HG03521 (cell line): Measurements from ENCODE around the gene MBOAT1.
"Not testable (repeated sequence)": the region's sequence is repeated elsewhere in the genome, so short reads cannot be mapped to it uniquely, and the experiment has no call there.

Source experiments
- ATAC-seq: cut with Tn5 transposase; IDR thresholded peaks from one replicate; pipeline ENCODE4 v1.9.1; 2021; ENCODE audit warnings: mild to moderate bottlenecking, moderate library complexity; ENCODE audit not compliant: unreplicated experiment

MBOAT1 gene

DNA sequence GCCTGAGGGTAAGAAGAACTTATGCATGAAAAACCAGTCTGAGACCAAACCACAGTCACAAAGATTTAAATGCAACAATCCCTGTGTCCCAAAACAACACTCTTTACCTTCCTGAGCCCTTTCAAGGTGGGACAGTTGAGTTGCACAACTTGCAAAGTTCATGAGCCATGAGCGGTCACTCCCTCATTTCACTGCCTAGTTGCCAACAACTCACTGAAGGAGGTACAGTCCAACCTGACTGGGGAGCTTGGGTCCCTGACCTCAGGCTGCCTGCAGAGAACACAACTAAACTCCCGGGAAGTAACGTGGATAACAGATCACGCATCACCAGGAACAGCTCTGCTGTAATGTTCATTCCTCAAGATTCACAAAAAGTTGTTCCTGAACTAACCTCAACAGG is 69.4 kb downstream of the MBOAT1 start:
- ATAC-seq = no peak

GRCh38 chr6:20141931-20142330 is 70.3 kb downstream of the MBOAT1 start:
- no peak for ATAC-seq

- ATAC-seq = not testable (repeated sequence)
These were observed 72.9 kb downstream of the MBOAT1 start for GRCh38 chr6:20139127-20139963.

DNA sequence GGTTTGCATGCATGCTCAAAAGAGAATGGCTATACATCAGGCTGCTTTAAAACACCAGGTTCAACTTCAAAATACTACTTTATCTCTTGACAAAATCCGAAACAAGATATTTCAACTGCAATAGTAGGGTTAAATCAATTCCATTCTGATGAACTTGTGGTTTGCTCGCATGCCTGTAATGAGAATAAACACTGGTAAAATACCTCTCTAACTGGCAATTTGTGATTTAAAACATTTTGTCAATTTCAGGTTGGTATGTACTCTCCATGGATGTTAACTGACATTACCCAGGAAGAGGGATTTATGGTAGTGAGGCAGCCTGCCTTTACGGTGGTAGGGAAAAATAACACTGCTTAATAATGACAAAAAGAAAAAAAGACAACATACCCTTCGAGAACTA is 74.4 kb downstream of the MBOAT1 start:
- no peak for ATAC-seq

DNA sequence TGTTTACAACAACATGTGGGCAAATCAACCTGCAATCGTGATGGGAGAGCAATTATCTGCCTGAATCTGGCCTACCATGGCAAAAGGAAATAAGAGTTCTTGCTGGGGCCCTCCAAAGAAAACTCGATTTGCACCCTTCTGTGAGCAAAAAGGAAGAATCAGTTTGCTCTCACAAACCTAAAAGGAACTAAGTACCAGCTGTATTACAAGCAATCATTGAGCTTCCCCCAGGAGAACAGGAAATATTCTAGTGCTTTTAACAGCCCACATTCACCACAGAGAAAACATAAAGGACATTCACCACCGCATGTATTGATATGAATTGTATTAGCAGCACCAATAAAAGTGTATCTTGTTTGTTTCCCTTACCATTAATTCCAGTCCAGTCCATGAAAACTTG is 75.0 kb downstream of the MBOAT1 start:
- no peak for ATAC-seq

DNA sequence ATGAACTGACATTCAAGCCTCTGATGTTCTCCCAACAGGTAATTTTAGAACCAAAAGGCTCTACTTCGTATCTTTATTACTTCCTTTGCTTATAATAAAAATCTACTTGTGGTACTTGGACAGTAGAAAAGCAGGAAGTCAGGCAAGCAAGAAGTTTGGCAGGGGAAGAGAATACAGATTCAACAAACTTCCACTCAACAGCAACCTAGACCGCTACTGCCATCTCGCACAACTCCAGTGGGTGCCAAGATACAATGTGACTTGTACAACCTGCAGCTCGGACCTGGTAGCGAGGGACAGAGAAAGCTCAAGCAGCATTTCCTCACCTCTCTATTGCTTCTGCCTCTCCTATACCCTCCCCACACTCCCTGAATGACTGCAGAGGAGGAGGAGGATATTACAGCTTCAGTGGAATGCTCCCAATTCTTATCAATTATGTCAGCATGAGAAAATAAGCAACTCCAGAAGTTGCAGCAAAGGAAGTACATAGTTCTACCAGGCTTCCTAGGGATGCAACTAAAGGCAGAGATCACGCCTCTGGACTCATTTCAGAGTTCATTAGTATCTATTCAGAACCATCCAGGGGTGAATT is 76.5 kb downstream of the MBOAT1 start:
- no peak for ATAC-seq

DNA sequence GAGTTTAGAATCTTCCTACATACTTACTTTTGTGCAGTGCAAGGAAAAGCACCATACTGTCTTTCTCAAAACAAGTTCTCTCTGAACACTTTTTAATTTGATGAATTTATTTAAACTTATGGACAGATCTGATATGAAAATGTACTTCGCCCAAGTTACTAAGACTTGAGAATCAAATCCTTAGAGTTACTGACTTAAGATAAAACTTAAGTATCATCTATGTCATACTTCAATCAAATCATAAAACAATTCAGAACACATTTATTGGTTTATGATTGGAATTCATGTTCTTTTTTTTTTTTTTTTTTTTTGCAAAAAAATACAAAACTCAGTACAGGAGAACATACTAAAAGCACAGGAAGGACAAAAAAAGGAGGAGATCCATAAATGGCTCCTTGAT is 77.7 kb downstream of the MBOAT1 start:
- ATAC-seq = no peak

- ATAC-seq = no peak
These were observed 82.8 kb downstream of the MBOAT1 start for GRCh38 chr6:20129290-20130088.

DNA sequence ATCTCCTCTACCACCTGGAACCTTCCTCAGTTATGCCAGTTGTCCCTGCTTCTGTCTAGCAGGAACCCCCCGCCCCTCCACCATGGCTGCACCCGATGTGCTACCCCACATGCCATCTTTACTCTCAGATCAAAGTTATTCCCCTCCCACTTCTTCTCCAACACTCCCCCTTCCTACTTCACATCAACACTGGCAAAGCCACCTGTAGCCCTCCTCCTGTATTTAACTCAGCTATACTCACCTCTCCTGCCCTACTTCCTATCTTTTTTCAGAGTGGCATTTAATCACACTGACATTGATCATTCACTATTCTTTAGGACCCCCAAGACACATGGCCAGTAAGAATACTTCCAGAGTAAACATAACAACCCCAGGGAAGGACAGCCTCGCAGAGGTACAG is 84.3 kb downstream of the MBOAT1 start:
- no peak for ATAC-seq

GRCh38 chr6:20126789-20127653 is 85.2 kb downstream of the MBOAT1 start:
- ATAC-seq = peak; percentile 76

DNA sequence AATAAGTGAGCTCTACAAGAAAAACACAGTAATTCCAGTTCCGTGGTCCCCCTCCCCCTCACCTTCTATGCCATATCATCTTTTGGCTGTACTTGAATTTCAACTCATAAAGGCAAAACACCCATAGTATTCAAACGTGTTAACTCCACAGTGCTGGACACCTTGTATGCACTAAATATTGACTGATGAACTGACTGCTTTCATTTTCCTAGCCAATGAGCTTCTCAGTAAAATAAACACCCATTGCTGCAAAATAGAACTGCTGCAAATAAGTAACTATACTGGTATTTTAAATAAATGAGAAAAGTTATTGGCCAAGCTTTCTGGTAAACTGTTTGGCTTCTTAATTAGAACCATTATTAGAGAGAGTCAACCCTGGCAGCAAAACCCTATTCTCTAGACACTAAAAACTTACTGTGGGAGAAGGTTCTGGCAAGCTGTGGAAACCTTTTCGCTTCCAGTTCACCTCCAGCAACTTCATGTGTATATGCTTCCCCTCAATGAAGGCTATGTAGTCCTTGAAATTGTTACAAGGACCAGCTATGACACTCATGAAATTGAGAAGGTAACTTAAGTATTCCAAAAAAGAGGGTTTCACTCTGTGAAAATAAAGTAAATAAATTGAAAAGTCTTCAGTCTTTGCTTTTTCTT is 86.0 kb downstream of the MBOAT1 start:
- no peak for ATAC-seq

DNA sequence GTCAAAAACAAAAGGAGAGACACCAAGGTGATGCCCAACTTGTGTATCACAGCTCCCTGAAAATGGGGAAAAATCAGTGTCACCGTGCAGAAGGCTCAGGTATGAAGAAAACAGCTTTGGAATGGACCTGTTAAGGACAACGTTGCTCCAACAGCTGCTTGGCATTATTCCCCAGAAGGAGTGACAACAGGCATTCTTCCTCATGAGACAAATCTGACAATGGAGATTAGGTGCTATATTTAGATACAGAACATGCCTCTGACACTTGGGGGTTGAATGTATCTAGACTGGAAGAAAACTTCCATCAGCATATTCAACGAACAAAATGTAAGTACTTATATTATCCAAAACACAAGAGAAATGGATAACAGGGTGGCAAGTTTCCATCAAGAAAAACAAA is 87.7 kb downstream of the MBOAT1 start:
- ATAC-seq = no peak

DNA sequence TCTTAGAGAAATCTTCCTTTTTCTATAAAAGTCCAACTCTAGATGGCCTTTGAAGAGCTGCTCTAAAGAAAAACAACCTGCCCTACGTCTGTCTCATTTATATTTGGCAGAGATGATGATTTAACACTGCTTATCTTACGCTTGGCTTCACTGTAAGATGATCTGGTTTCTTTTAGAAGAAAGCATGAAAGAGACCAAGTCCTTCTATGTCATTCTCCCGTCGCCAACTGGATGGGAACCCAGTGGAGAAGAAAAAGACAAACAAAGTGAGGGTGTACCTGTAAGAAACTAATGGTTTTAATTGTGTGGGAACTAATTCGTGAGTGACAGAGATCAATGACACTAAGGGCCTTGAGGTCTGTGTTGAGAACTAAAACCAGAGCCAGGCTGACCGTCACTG is 92.8 kb downstream of the MBOAT1 start:
- no peak for ATAC-seq

DNA sequence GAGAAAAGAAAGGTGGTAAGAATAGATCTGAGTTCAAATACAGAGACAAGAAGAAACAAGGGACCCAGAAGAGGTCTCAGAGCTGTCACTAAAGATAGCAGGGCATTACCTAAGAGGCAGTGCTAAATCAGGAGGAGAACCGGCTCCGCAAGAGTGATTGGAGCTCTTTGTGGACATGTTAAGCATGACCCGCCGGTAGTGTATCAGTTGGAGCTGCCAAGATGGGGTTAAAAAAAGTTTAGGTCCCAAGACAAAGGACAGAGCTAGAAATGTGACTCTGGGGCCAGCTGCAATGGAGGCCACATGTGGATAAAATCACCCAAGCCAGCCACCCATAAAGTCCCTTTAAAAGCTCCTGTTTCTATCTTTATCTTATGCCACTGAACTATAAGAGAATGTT is 93.4 kb downstream of the MBOAT1 start:
- no peak for ATAC-seq

GRCh38 chr6:20117474-20117873 is 94.8 kb downstream of the MBOAT1 start:
- peak; percentile 79 for ATAC-seq

- no peak for ATAC-seq
These were observed 95.5 kb downstream of the MBOAT1 start for GRCh38 chr6:20116792-20117191.

- ATAC-seq = no peak
These were observed 96.9 kb downstream of the MBOAT1 start for GRCh38 chr6:20115246-20115980.

DNA sequence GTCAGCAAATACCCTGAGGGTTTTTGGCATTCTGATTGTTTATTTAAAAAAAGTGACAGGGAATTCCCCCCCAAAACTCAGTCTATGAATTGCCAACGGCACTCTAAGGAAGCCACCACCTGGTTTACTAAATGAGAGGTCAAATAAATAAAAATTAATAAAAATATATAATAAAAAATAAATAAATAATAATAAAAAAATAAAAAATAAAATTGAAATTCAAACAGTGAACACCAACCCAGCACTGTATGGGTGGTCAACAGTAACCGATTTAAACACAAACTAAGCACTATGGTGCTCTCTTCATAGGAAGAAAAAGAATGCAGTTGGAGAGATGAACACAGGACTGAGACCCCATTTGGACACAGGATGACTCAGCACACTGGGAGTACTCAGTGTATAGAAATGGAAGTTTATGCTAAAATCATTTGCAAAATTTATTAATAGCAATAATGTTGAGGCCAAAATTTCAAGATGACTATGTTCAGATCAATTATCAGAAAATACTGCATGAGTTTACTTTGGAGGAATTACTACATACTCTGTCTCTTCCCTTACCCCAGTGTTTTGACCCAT is 98.5 kb downstream of the MBOAT1 start:
- no peak for ATAC-seq

DNA sequence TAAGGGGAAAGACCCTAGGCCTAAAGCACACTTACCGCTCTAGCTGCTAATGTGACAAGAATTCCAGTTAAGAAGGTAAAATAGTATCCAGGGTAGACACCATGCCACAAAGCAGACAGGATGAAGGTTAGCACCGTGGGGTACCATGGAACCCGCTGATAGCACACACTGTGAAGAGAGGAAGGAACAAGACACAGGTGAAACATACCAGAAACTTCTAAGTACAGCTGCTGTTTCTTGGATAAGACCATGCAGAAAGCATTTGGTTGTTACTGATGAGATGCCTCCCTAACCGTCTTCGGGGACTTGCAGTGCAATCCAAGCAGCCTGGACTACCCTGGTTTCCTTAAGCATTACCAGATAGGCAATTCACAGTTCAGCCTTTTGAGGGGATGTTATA is 99.4 kb downstream of the MBOAT1 start:
- no peak for ATAC-seq
